ENCODE results near the gene TAS2R42. TPM values are rescaled to one million over a fixed set of nuclear protein-coding genes. Genes with fewer than 3 reads are reported as not detected.

Gene TAS2R42
- total RNA-seq, 1 experiment from 2014 or later = not detected

DNA sequence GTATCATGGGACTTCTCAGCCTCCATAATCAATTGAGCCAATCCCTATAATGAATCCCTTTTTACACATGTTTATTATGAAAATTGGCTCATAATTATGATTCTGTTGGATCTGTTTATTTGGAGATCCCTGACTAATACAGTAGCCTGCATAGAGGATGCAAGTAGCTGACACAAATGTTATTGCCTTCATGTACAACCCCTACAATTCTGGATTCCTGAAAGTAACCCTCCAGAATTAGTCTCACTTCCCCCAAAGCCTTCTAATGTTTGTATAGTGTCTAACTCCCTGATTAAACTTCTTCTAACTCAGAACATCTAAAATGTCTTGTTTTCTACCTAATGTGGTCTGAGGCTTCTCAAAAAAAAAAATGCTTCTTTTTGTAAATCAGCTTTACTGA lies 22.4 kb downstream of the TAS2R42 start:
- no TSS peak for BruUV-seq (replicated peaks)
- H3K4me3 ChIP-seq (ENCODE audit: low read depth, low read length) = no peak overlapping the region
- Mint-ChIP-seq H3K27ac (ENCODE audit: unreplicated experiment) (no peak overlapping the region), H3K9me3 (ENCODE audit: unreplicated experiment) (no peaks in the 10 kb centered on the region), H3K4me3 (ENCODE audit: unreplicated experiment) (no peak overlapping the region), H3K27me3 (ENCODE audit: insufficient read depth, unreplicated experiment) (no peaks in the 10 kb centered on the region), H3K4me1 (ENCODE audit: low read depth, unreplicated experiment) (peaks cover 11% of the 10 kb centered on the region), H3K36me3 (ENCODE audit: insufficient read depth, unreplicated experiment) (peaks cover 52% of the 10 kb centered on the region)
- H3K27me3 ChIP-seq (replicated peaks; ENCODE audit: control insufficient read depth, insufficient read depth, low read length) = no peaks in the 10 kb centered on the region
- no peaks in the 10 kb centered on the region for H3K9me3 ChIP-seq
- H3K4me1 ChIP-seq = no peaks in the 10 kb centered on the region
- intact Hi-C loops (cut with micrococcal nuclease; ENCODE audit: unreplicated experiment) = no loop called here
- peaks cover 3% of the 10 kb centered on the region for H3K36me3 ChIP-seq (ENCODE audit: control insufficient read depth, insufficient read depth, low read length)
- DNase-seq = no peak
- POLR2A ChIA-PET = no interaction called here
- TF ChIP-seq, protein P1, sequence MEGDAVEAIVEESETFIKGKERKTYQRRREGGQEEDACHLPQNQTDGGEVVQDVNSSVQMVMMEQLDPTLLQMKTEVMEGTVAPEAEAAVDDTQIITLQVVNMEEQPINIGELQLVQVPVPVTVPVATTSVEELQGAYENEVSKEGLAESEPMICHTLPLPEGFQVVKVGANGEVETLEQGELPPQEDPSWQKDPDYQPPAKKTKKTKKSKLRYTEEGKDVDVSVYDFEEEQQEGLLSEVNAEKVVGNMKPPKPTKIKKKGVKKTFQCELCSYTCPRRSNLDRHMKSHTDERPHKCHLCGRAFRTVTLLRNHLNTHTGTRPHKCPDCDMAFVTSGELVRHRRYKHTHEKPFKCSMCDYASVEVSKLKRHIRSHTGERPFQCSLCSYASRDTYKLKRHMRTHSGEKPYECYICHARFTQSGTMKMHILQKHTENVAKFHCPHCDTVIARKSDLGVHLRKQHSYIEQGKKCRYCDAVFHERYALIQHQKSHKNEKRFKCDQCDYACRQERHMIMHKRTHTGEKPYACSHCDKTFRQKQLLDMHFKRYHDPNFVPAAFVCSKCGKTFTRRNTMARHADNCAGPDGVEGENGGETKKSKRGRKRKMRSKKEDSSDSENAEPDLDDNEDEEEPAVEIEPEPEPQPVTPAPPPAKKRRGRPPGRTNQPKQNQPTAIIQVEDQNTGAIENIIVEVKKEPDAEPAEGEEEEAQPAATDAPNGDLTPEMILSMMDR (IDR thresholded peaks at IDR 0.05; ENCODE audit: insufficient read depth in 1 of 2, low read depth in 1 of 2, low read length in 1 of 2, severe bottlenecking in 1 of 2, unreplicated experiment in 1 of 2) = no peak
- CTCF ChIA-PET = no interaction called here

DNA sequence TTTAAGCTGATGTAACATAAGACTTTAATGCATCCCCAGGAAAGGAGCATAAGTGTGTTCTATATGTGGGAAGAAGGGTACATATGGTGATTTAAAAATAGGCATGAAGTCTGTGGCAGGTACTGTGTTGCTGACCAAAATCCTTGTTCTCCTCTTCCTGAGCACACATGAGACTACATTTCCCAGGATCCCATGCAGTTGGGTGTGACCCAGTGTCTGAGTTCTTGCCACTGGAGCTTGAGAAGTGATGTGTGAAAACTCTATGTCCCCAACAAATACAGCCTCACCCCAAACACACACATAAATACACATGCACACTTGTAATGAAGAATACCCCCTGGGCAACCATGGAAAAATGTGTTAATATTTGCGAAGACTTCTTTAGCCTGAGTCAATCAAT lies 24.2 kb downstream of the TAS2R42 start:
- H3K4me1 Mint-ChIP-seq (ENCODE audit: low read depth, unreplicated experiment) = no peaks in the 10 kb centered on the region
- CTCF ChIA-PET = no interaction called here
- TF ChIP-seq, protein P1 (IDR thresholded peaks at IDR 0.05; ENCODE audit: insufficient read depth in 1 of 2, low read depth in 1 of 2, low read length in 1 of 2, severe bottlenecking in 1 of 2, unreplicated experiment in 1 of 2) = no peak
- intact Hi-C loops (cut with micrococcal nuclease; ENCODE audit: unreplicated experiment) = no loop called here
- H3K4me3 Mint-ChIP-seq (ENCODE audit: unreplicated experiment) = no peak overlapping the region
- H3K9me3 Mint-ChIP-seq (ENCODE audit: unreplicated experiment) = no peaks in the 10 kb centered on the region
- H3K4me1 ChIP-seq = no peaks in the 10 kb centered on the region
- H3K36me3 ChIP-seq (ENCODE audit: control insufficient read depth, insufficient read depth, low read length) = peaks cover 3% of the 10 kb centered on the region; the same call in 1 of the 2 replicates
- no peak overlapping the region for H3K4me3 ChIP-seq (ENCODE audit: low read depth, low read length)
- peaks cover 43% of the 10 kb centered on the region for H3K36me3 Mint-ChIP-seq (ENCODE audit: insufficient read depth, unreplicated experiment)
- no peaks in the 10 kb centered on the region for H3K27me3 ChIP-seq (replicated peaks; ENCODE audit: control insufficient read depth, insufficient read depth, low read length)
- no peaks in the 10 kb centered on the region; the same call in 1 of the 2 replicates for H3K9me3 ChIP-seq
- POLR2A ChIA-PET = interaction anchor here (1.0 to 1.3 kb wide), 2 partner anchors 8 to 9 kb away, joined by 3 to 4 read pairs; partner anchors contain the start of gene SMIM10L1
- no peak for DNase-seq
- H3K27ac Mint-ChIP-seq (ENCODE audit: unreplicated experiment) = no peak overlapping the region
- BruUV-seq (replicated peaks) = no TSS peak
- no peaks in the 10 kb centered on the region for H3K27me3 Mint-ChIP-seq (ENCODE audit: insufficient read depth, unreplicated experiment)

DNA sequence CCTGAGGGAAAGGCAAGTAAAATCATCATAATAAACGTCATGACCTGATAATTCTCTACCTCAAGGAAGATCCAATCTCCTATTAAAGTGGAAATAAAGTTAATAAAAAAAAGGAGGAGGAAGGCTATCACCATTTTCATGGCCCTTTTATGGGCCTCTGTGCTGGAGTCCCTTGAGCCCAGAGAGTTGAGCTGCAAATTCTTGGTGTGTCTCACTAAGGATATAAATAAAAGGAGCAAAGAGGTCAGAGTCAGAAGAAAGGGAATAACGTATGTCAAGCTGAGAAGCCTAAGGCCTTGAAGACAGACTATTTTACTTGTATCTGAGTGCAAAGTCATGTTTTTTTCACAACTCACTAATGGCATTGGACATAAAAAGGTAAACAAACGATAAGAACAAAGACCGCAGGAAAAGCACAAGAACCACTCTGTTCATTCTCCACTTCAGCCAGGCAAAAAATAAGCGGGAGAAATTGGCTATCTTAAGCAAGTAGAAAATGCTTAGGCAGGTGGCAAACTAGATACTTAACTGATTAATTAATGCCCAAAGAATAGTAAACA lies 27.8 kb downstream of the TAS2R42 start:
- Mint-ChIP-seq H3K4me3 (ENCODE audit: unreplicated experiment) (no peak overlapping the region), H3K4me1 (ENCODE audit: low read depth, unreplicated experiment) (no peaks in the 10 kb centered on the region), H3K36me3 (ENCODE audit: insufficient read depth, unreplicated experiment) (peaks cover 54% of the 10 kb centered on the region), H3K27ac (ENCODE audit: unreplicated experiment) (no peak overlapping the region), H3K9me3 (ENCODE audit: unreplicated experiment) (peaks cover 22% of the 10 kb centered on the region), H3K27me3 (ENCODE audit: insufficient read depth, unreplicated experiment) (no peaks in the 10 kb centered on the region)
- ChIA-PET POLR2A (interaction anchor here (2.6 kb wide), 1 partner anchor 12 kb away, joined by 8 read pairs; the partner anchor contains the start of gene SMIM10L1), CTCF (no interaction called here)
- no TSS peak for BruUV-seq (replicated peaks)
- Histone ChIP-seq H3K4me1 (0 out of 2 replicates have a peak, but pooled peaks cover 5% of the 10 kb centered on the region), H3K36me3 (ENCODE audit: control insufficient read depth, insufficient read depth, low read length) (peaks cover 3% of the 10 kb centered on the region; the same call in 1 of the 2 replicates), H3K4me3 (ENCODE audit: low read depth, low read length) (no peak overlapping the region), H3K27me3 (replicated peaks; ENCODE audit: control insufficient read depth, insufficient read depth, low read length) (no peaks in the 10 kb centered on the region), H3K9me3 (peaks cover 17% of the 10 kb centered on the region)
- no peak for DNase-seq
- TF ChIP-seq, protein P1 (IDR thresholded peaks at IDR 0.05; ENCODE audit: insufficient read depth in 1 of 2, low read depth in 1 of 2, low read length in 1 of 2, severe bottlenecking in 1 of 2, unreplicated experiment in 1 of 2) = no peak
- intact Hi-C loops (cut with micrococcal nuclease; ENCODE audit: unreplicated experiment) = no loop called here
